Chondrocyte (in vitro differentiated cells): ENCODE data around the gene OR10A4. TPM values are rescaled to one million over a fixed set of nuclear protein-coding genes. Genes with fewer than 3 reads are reported as not detected.

Experiments
- DNase-seq: peaks from one replicate; pipeline ENCODE4 v3.0.0; 2021; ENCODE audit warnings: mixed read lengths, low spot score
- H3K27ac Mint-ChIP-seq: one replicate; pipeline ENCODE4 v1.8.0; 2021; ENCODE audit warnings: mild to moderate bottlenecking, moderate library complexity, mixed read lengths; ENCODE audit not compliant: unreplicated experiment
- H3K27me3 Mint-ChIP-seq: 2 replicates; pipeline ENCODE4 v1.8.0; 2021; ENCODE audit warnings: low read depth, mixed read lengths
- H3K36me3 Mint-ChIP-seq: 2 replicates; pipeline ENCODE4 v1.8.0; 2021; ENCODE audit warnings: low read depth, mixed read lengths
- H3K4me1 Mint-ChIP-seq: 2 replicates; pipeline ENCODE4 v1.8.0; 2021; ENCODE audit warnings: low read depth, mild to moderate bottlenecking, mixed read lengths
- H3K4me3 Mint-ChIP-seq: one replicate; pipeline ENCODE4 v1.8.0; 2021; ENCODE audit warnings: mild to moderate bottlenecking, moderate library complexity, mixed read lengths; ENCODE audit not compliant: unreplicated experiment
- H3K9me3 Mint-ChIP-seq: 2 replicates; pipeline ENCODE4 v1.8.0; 2021; ENCODE audit warnings: low read depth, mixed read lengths
- CTCF ChIP-seq: fragments of 200-600 bp; sonication (generic); IDR thresholded peaks from 2 replicates; pipeline ENCODE4 v1.5.0; 2021; ENCODE audit warnings: antibody characterized with exemption, mild to moderate bottlenecking, moderate library complexity
- long read RNA-seq: library from polyadenylated mRNA; stranded (forward); transcript quantifications from one replicate; pipeline ENCODE4 v2.0.0, GENCODE V29; 2021
- total RNA-seq: library from RNA; stranded (reverse); gene quantifications from 3 replicates; pipeline ENCODE4 v1.2.1, GENCODE V29; 2021

OR10A4 gene
- not detected in 3 replicates for total RNA-seq
- long read RNA-seq: 0 reads

- DNase-seq: no peak
- no peaks in the 10 kb centered on the region for H3K4me1 Mint-ChIP-seq
- H3K27me3 Mint-ChIP-seq: no peaks in the 10 kb centered on the region
- no peak within 1 kb of the TSS for H3K27ac Mint-ChIP-seq
- TF ChIP-seq CTCF: no peak
- no peak within 1 kb of the TSS for H3K4me3 Mint-ChIP-seq
- H3K9me3 Mint-ChIP-seq: peaks cover 6% of the 10 kb centered on the region
- H3K36me3 Mint-ChIP-seq: no peaks in the 10 kb centered on the region
Observed at GRCh38 chr11:6876325-6876724, at the start of gene OR10A4. TSS of gene OR10A4 (plus strand) at chr11:6876625. CDS start at chr11:6876648, 23 bp downstream.

GRCh38 chr11:6828103-6828502 lies 48.3 kb upstream of the OR10A4 start:
- DNase-seq: no peak
- H3K27me3 Mint-ChIP-seq: no peaks in the 10 kb centered on the region
- H3K36me3 Mint-ChIP-seq: no peaks in the 10 kb centered on the region
- no peak overlapping the region for H3K4me3 Mint-ChIP-seq
- H3K27ac Mint-ChIP-seq: no peak overlapping the region
- H3K4me1 Mint-ChIP-seq: no peaks in the 10 kb centered on the region
- TF ChIP-seq CTCF: no peak
- H3K9me3 Mint-ChIP-seq: no peaks in the 10 kb centered on the region

- no peaks in the 10 kb centered on the region for H3K4me1 Mint-ChIP-seq
- no peaks in the 10 kb centered on the region for H3K36me3 Mint-ChIP-seq
- no peak for DNase-seq
- no peak overlapping the region for H3K27ac Mint-ChIP-seq
- no peaks in the 10 kb centered on the region for H3K9me3 Mint-ChIP-seq
- H3K4me3 Mint-ChIP-seq: no peak overlapping the region
- no peaks in the 10 kb centered on the region for H3K27me3 Mint-ChIP-seq
- TF ChIP-seq CTCF: no peak
Observed at GRCh38 chr11:6833356-6833755, 43.1 kb upstream of the OR10A4 start.

GRCh38 chr11:6834021-6834420 lies 42.4 kb upstream of the OR10A4 start:
- TF ChIP-seq CTCF: no peak
- DNase-seq: no peak
- no peaks in the 10 kb centered on the region for H3K36me3 Mint-ChIP-seq
- H3K9me3 Mint-ChIP-seq: no peaks in the 10 kb centered on the region
- no peak overlapping the region for H3K27ac Mint-ChIP-seq
- H3K4me3 Mint-ChIP-seq: no peak overlapping the region
- no peaks in the 10 kb centered on the region for H3K4me1 Mint-ChIP-seq
- H3K27me3 Mint-ChIP-seq: no peaks in the 10 kb centered on the region

- Mint-ChIP-seq H3K27ac (no peak overlapping the region), H3K27me3 (no peaks in the 10 kb centered on the region), H3K36me3 (peaks cover 1% of the 10 kb centered on the region), H3K9me3 (peaks cover 16% of the 10 kb centered on the region), H3K4me3 (no peak overlapping the region), H3K4me1 (no peaks in the 10 kb centered on the region)
- no peak for TF ChIP-seq CTCF
- no peak for DNase-seq
Observed at GRCh38 chr11:6841694-6842093, 34.7 kb upstream of the OR10A4 start.
